Ascending aorta (tissue), 2 donors: ENCODE results near the gene ORM1. TPM values are rescaled to one million over a fixed set of nuclear protein-coding genes. Genes with fewer than 3 reads are reported as not detected.
"Not testable (repeated sequence)": the region's sequence is repeated elsewhere in the genome, so short reads cannot be mapped to it uniquely, and the experiment has no call there.

Experiments
- DNase-seq, 2 donors: peaks; one replicate each; pipeline ENCODE4 v3.0.0-alpha.2; 2019; ENCODE audit warnings: low spot score in 2 of 2
- H3K27ac ChIP-seq, 2 donors: fragments of 200-600 bp; sonication (generic); one replicate each; pipeline ENCODE4 v1.5.1; 2016 to 2017; ENCODE audit warnings: mild to moderate bottlenecking in 1 of 2
- H3K27me3 ChIP-seq: fragments of 200-600 bp; sonication (generic); one replicate; pipeline ENCODE4 v1.5.1; 2017
- H3K36me3 ChIP-seq, 2 donors: fragments of 200-600 bp; sonication (generic); one replicate each; pipeline ENCODE4 v1.5.1; 2016
- H3K4me1 ChIP-seq, 2 donors: fragments of 200-600 bp; sonication (generic); one replicate each; pipeline ENCODE4 v1.5.1; 2016 to 2017; ENCODE audit warnings: mild to moderate bottlenecking in 1 of 2
- H3K4me3 ChIP-seq, 2 donors: fragments of 200-600 bp; sonication (generic); one replicate each; pipeline ENCODE4 v1.5.1; 2016 to 2017; ENCODE audit warnings: mild to moderate bottlenecking in 1 of 2
- H3K9me3 ChIP-seq, 2 donors: fragments of 200-600 bp; sonication (generic); one replicate each; pipeline ENCODE4 v1.5.1; 2016
- CTCF ChIP-seq, 3 experiments: fragments of 200-600 bp in 2 of 3; fragments of 450-650 bp in 1 of 3; sonication (generic) in 2 of 3; IDR thresholded peaks; one replicate each; pipeline ENCODE4 v1.5.1; 2016 to 2019; ENCODE audit warnings: antibody characterized with exemption in 3 of 3, mild to moderate bottlenecking in 1 of 3, moderate library complexity in 1 of 3
- intact Hi-C: fragments of 100-400 bp; cut with DNase I; formaldehyde crosslinking; loops from one replicate; pipeline ENCODE4 v1.15.1; 2023
- total RNA-seq: library from RNA; depleted of rRNA; stranded (reverse); fragments of >200 nt; gene quantifications from one replicate; pipeline ENCODE4 v1.1.0, GENCODE V29; 2016

Gene ORM1
- total RNA-seq, 1 donor from 2014 or later, result 53.3 TPM

- no peaks in the 10 kb centered on the region for H3K4me1 ChIP-seq
- DNase-seq, result no peak
- no peak for TF ChIP-seq CTCF (IDR thresholded peaks at IDR 0.05)
- no peaks in the 10 kb centered on the region for H3K27me3 ChIP-seq
- no peaks in the 10 kb centered on the region for H3K36me3 ChIP-seq
- intact Hi-C loops, result no loop called here
- H3K9me3 ChIP-seq, result no peaks in the 10 kb centered on the region
- H3K27ac ChIP-seq, result no peak overlapping the region
- no peak overlapping the region for H3K4me3 ChIP-seq
These were observed 1.6 kb downstream of the ORM1 start for GRCh38 chr9:114324492-114324891.

- H3K4me1 ChIP-seq, intact Hi-C loops, H3K36me3 ChIP-seq, H3K27ac ChIP-seq, H3K27me3 ChIP-seq, H3K9me3 ChIP-seq, DNase-seq, H3K4me3 ChIP-seq: not testable (repeated sequence)
These were observed 2.1 kb downstream of the ORM1 start for GRCh38 chr9:114324965-114325364.

- H3K27me3 ChIP-seq, H3K36me3 ChIP-seq, H3K4me3 ChIP-seq, DNase-seq, H3K27ac ChIP-seq, H3K4me1 ChIP-seq, intact Hi-C loops, H3K9me3 ChIP-seq: not testable (repeated sequence)
These were observed 2.9 kb downstream of the ORM1 start for GRCh38 chr9:114325684-114326254.

GRCh38 chr9:114327749-114328148 lies 4.9 kb downstream of the ORM1 start:
- Histone ChIP-seq H3K36me3 (no peaks in the 10 kb centered on the region), H3K4me1 (no peaks in the 10 kb centered on the region), H3K9me3 (no peaks in the 10 kb centered on the region), H3K27ac (no peak overlapping the region), H3K27me3 (no peaks in the 10 kb centered on the region), H3K4me3 (no peak overlapping the region)
- TF ChIP-seq CTCF (IDR thresholded peaks at IDR 0.05), result no peak
- intact Hi-C loops, result no loop called here
- DNase-seq, result no peak

DNA sequence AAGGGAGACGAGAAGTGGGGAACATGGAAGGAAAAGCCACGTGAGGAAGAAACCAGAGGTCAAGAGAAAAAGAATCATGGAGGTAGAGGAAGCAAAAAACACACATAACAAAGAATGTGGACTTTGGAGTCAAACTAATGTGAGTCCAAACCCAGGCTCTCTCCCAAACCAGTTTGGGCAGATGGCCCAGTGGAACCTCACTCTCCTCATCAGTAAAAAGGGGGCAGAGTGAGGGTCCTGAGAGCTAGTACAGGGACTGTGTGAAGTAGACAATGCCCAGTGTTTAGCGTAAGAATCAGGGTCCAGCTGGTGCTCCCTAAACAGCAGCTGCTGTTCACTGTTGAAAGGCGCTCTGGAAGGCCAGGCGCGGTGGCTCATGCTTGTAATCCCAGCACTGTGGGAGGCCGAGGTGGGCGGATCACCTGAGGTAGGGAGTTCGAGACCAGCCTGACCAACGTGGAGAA lies 5.5 kb downstream of the ORM1 start:
- H3K4me3 ChIP-seq, H3K4me1 ChIP-seq, H3K27me3 ChIP-seq, H3K27ac ChIP-seq, intact Hi-C loops, H3K36me3 ChIP-seq, H3K9me3 ChIP-seq, DNase-seq: not testable (repeated sequence)

DNA sequence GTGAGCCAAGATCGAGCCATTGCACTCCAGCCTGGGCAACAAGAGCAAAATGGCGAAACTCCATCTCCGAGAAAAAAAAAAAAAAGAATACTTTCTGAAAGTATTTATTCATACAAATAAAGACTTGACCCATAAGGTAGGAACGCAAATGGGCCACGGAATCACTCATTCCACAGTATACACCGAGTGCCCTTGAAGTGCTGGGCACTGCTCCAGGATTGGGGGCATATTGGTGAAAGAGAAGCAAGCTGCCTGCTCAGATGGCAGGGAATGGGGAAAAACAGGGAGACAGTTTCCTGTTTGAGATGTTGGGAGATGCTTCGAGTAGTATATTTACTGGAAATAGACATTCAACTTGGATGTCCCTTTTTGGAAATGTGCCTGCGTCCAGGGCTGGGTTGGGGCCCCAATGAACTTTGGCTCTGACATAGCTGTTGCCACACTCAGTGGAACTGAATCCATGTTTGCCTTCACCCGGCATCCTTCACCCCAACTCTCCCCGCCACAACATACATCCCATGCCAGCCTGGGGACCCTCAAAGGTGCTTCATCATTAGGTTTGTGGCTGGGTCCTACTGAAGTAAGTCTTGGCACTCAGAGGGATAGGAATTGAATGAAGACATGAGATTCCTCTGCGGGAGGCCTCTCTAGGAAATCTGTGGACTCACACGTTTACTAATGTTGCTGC lies 6.2 kb downstream of the ORM1 start:
- H3K36me3 ChIP-seq, H3K4me1 ChIP-seq, DNase-seq, H3K27ac ChIP-seq, H3K27me3 ChIP-seq, intact Hi-C loops, H3K9me3 ChIP-seq, H3K4me3 ChIP-seq: not testable (repeated sequence)

GRCh38 chr9:114329625-114330022 lies 6.7 kb downstream of the ORM1 start, which contains the start of gene ORM2:
ORM2 (plus strand) TSS chr9:114329869; CDS start chr9:114329905, 36 bp downstream.
- intact Hi-C loops, DNase-seq: not testable (repeated sequence)

GRCh38 chr9:114330636-114331035 lies 7.7 kb downstream of the ORM1 start:
- no peak overlapping the region for H3K4me3 ChIP-seq
- H3K9me3 ChIP-seq, result no peaks in the 10 kb centered on the region
- intact Hi-C loops, result no loop called here
- no peaks in the 10 kb centered on the region for H3K27me3 ChIP-seq
- no peak for TF ChIP-seq CTCF (IDR thresholded peaks at IDR 0.05)
- no peak overlapping the region for H3K27ac ChIP-seq
- no peak for DNase-seq
- H3K4me1 ChIP-seq, result no peaks in the 10 kb centered on the region
- peaks cover 5 to 9% of the 10 kb centered on the region in 2 donors for H3K36me3 ChIP-seq

More at GRCh38 chr9:114329625-114330022, 6.7 kb downstream of the ORM1 start, which contains the start of gene ORM2:
- not testable (repeated sequence) for H3K27me3 ChIP-seq, H3K4me3 ChIP-seq, H3K9me3 ChIP-seq, H3K4me1 ChIP-seq, H3K36me3 ChIP-seq, H3K27ac ChIP-seq

DNA sequence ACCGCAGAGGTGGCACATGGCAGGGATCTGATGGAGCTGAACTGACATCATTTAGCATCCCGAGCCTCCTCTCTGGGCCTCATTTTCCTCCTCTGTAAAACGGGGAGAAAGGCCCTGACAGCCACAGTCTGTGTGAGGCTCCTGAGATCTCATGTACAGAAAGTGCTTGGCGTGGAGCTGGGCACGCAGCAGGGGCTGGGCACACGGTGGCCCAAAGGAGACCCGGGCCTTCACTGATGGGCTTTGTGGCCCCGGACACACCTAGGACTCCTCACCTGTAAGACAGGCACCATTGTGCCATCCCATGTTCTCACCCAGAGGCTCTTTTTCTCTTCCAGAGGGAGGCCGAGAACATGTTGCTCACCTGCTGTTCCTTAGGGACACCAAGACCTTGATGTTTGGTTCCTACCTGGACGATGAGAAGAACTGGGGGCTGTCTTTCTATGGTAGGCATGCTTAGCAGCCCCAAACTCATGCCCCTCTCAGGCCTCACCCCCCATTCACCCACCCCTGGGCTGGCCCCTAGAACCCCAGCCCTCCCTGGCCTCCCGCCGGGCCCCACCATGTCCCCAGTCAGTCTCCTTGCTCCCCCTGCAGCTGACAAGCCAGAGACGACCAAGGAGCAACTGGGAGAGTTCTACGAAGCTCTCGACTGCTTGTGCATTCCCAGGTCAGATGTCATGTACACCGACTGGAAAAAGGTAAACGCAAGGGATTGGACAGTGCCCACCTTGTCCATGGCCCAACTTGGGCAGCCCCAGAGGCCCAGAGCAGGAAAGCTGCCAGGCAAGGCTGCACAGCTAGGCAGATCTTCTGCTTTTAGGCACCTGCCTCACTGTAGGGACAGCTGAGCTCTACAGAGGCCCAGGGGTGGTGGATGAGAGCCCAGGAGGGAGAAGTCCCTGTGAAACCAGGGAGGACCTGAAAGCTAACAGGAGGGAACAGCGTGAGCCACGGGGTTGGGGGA lies 8.6 kb downstream of the ORM1 start:
- DNase-seq, H3K9me3 ChIP-seq, intact Hi-C loops, H3K27me3 ChIP-seq, H3K4me1 ChIP-seq, H3K4me3 ChIP-seq, H3K27ac ChIP-seq: not testable (repeated sequence)
- peaks cover 11 to 16% of the 10 kb centered on the region in 2 donors for H3K36me3 ChIP-seq

- H3K27me3 ChIP-seq, DNase-seq, H3K4me1 ChIP-seq, H3K9me3 ChIP-seq, H3K27ac ChIP-seq, intact Hi-C loops, H3K4me3 ChIP-seq: not testable (repeated sequence)
- H3K36me3 ChIP-seq, result peaks cover 20 to 27% of the 10 kb centered on the region in 2 donors
These were observed 9.7 kb downstream of the ORM1 start for GRCh38 chr9:114332474-114333040.
